GM12864 (cell line): ENCODE data around the gene TFEB.

Source experiments
- DNase-seq: peaks from one replicate; pipeline ENCODE4 v3.0.0-alpha.2; 2011; ENCODE audit warnings: low read depth
- H3K4me3 ChIP-seq: 2 replicates; pipeline ENCODE4 v1.5.1; 2011; ENCODE audit warnings: mild to moderate bottlenecking, low read depth, low read length, control low read depth
- CTCF ChIP-seq: IDR thresholded peaks from 2 replicates; pipeline ENCODE4 v1.5.1; 2011; ENCODE audit warnings: low read depth, mild to moderate bottlenecking, moderate library complexity, low read length, control low read depth, inconsistent platforms; ENCODE audit errors: missing control alignments

The TFEB gene

DNA sequence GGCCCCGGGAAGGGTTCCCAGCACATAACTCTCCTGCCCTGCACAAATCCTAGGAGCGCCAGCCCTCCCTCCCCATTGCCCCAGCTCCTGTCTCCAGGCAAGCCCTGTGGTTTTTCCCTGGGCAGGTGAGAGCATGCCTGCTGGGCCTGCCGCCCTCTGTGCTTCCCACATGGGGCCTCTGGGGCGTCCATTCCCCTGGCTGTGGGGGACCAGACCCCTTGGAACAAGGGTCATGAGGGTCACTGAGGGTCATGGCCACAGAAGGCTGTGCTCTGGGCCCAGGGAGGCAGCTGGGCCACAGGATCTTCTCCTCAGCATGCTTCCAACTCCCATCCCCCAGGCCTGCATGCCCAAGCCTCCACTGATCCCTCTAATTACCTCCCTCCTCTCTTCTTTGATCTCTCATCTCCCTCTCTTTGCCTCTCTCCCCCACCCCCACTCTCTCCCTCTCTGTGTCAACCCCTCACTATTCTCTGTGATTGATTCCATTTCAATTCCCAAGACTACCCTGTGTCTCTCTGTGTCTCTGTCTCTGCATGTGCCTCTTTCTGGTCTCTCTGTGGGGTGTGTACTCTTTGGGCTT, 91.0 kb downstream of the TFEB start:
- no peak for DNase-seq
- H3K4me3 ChIP-seq = no peak overlapping the region
- no peak for TF ChIP-seq CTCF

DNA sequence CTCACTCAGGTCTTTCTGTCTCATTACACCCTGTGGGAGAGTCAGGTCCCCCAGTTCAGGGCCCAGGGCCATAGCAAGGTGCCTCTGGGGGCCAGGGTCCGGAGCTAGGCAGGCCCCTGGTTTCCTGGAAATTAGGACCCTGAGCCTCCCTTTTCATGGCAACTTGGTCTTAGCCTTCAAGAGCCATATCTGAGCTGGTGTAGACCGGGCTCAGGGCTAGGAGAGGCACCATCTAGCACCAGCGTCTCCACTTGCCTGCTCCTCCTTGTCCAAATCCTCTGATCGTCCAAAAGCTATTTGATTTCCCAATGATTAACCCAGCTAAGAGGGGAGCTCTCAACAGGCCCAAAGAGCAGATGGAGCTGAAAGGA, 91.5 kb downstream of the TFEB start:
- no peak overlapping the region for H3K4me3 ChIP-seq
- TF ChIP-seq CTCF = no peak
- no peak for DNase-seq

DNA sequence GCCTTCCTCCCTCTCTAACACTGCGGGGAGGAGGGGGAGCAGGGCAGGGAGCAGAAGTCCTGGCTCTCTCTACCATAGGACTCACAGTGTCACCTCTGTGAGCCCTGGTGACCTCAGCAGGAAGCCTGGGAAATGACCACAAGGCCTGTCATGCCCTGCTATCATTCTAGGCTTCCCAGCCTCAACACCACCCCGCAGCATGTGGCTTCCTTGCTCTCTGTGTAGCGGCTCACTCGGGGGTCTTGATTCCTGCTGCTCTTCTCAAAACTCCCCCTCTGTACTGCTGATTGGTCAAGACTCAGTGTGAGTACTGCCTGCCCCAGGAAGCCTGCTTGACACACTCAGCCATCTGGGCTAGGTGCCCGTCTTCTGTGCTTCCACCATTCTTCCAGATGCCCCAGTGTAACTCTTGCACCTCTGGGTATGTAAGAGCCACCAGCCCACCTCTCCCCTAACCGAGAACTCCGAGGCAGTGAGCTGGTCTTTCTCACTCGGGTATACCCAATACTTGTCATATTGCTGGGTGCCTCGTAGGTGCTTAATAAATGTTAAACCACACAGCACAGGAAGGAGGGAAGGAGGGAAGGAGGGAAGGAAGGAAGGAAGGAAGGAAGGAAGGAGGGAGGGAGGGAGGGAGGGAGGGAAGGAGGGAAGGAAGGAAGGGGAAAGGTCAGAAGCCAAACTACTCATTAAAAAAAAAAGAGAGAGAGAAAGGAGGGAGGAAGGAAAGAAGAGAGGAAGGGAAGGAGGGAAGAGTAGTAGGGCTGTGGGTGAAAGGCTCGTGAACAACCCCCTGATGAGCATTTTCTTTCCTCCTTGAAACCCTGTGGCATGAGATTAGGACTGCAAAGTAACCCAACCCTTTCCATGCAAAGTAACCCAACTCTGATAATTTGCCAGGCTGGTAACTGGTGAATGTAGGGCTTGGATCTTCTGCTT, 92.2 kb downstream of the TFEB start:
- DNase-seq = no peak
- no peak for TF ChIP-seq CTCF
- no peak overlapping the region for H3K4me3 ChIP-seq

DNA sequence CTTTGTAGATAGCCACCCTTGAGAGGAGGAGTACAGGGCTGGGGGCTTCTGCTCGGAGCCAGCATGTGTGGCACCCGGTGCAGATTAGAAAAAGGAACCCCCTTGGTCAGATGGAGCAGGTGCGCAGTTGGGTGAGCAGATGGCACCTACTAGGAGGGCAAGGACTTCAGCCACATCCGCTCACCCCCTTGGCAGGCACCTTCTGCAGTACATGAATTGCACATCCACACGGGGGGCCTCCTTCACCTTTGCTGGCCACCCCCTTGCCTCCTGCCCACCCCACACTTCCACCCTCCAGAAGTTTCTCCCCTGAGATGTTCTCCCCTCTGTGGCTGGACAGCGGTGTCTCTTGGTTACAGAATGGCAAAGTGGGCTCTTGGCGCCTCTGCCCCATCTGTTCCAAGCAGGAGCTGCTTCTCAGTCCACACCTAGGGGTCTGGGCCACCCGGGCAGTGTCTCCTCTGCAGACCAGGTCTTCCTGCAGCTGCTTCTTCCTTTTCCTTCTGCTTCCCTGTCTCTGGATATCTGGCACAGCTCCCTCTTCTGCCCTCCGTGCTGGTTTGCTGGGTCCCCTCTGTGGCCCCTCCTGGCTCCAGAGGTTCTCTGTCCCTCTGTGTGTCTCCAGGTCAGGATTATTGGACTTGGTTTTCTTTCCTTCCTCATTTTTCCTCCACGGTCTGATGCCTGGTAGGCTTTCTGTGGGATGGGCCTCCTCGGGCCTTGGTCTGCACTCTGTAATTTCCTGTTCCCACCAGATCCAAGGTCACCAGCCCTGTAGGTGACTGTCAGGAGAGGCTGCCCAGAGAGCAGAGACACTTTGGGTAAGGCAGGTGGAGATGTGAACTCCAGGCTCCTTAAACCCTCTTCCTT, 93.1 kb downstream of the TFEB start:
- no peak for TF ChIP-seq CTCF
- no peak for DNase-seq
- no peak overlapping the region for H3K4me3 ChIP-seq

- no peak overlapping the region for H3K4me3 ChIP-seq
- TF ChIP-seq CTCF = no peak
- no peak for DNase-seq
Measured at GRCh38 chr6:41641352-41641925, 94.0 kb downstream of the TFEB start.

GRCh38 chr6:41640426-41640825, 95.0 kb downstream of the TFEB start:
- no peak for TF ChIP-seq CTCF
- DNase-seq = no peak
- H3K4me3 ChIP-seq = no peak overlapping the region
